ENCODE results near the gene BSND.
A peak's percentile ranks its signal among the peaks of the same experiment; 100 is the strongest.

BSND gene

GRCh38 chr1:54977533-54978297 is 21.0 kb upstream of the BSND start:
- no peak for DNase-seq

- DNase-seq = no peak
These were observed 20.0 kb upstream of the BSND start for GRCh38 chr1:54978528-54979326.

GRCh38 chr1:54979327-54979891 is 19.3 kb upstream of the BSND start:
- no peak for DNase-seq

- DNase-seq = no peak
These were observed 18.6 kb upstream of the BSND start for GRCh38 chr1:54980046-54980527.

DNA sequence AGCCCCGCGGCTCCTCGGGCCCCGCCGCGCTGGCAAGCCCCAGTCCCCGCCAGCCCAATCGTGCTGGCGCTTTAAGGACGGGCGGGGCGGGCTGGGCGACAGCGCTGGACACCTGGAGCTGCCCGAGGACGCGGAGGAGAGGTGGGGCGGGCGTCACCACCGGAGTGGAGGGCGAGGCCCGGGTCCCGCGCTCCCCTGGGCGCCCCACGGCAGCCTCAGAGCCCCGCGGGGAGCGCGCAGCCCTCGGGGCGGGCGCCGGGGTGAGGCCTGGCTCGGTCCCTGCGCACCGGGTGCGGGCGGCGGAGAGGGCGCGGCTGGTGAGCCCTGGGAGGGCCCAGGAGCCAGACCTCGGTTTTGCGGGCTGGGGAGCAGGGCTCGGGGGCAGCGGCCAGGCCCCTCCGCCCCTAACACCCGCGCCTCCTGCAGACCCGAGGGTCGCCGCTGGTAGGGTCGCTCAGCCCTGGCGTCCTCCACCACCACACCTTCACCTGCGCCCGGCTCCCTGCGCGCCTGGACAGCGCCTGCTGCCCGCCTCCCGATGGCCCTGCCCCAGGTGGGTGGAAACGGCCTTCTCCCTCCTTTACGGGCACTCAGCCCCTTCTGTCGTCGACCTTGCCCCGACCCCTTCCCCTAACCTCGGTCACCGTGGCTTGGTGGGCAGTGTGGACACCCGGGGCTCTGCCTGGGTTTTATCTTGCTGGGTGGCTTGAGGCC is 18.0 kb upstream of the BSND start, which contains the start of gene TMEM61:
Gene TMEM61, plus strand, starts transcription at position 101 of the 714 bp plus-strand sequence. Its CDS starts 438 bp downstream, at position 539.
- DNase-seq = no peak

GRCh38 chr1:54981466-54981865 is 17.3 kb upstream of the BSND start:
- no peak for DNase-seq

- no peak for DNase-seq
These were observed 16.0 kb upstream of the BSND start for GRCh38 chr1:54982739-54983138.

DNA sequence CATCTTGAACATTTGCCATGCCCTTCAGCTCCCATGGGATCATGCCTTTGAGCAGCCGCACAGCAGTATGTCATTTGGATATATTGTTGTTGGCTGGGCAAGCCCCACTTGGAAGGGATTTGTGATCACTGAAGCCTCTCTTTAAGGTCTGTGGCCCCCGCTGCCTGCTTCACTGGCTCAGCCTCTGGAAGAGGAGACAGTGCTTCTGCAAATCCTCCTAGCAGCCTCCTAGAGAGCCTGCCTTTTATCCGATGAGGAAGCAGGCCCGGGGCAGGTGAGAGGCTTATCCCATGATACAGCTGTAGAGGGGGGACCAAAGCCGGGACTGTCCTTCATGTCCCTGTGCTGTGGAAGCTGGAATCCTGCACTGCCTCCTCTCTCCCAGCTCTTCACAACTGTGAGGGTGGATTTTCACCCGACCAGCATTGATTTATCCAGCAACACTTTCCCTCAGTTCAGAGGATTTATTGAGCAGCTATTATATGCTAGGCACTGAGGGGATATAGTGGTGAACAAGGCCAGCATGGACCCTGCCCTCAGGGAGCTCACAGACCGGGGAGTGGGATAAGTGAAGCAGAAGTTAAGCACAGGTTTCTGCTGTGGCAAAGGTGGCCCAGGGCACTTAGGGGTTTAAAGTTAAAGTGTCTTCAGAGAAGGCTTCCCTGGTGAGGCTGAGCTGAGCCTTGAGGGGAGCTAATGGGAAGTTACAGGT is 14.4 kb upstream of the BSND start:
- DNase-seq = no peak

- no peak for DNase-seq
These were observed 13.2 kb upstream of the BSND start for GRCh38 chr1:54985556-54985955.

DNA sequence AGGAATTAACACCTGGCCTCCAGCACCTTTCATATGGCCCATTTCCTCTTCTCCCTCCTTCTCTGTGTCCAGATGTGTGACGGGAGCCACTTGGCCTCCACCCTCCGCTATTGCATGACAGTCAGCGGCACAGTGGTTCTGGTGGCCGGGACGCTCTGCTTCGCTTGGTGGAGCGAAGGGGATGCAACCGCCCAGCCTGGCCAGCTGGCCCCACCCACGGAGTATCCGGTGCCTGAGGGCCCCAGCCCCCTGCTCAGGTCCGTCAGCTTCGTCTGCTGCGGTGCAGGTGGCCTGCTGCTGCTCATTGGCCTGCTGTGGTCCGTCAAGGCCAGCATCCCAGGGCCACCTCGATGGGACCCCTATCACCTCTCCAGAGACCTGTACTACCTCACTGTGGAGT is 12.7 kb upstream of the BSND start:
- no peak for DNase-seq

DNA sequence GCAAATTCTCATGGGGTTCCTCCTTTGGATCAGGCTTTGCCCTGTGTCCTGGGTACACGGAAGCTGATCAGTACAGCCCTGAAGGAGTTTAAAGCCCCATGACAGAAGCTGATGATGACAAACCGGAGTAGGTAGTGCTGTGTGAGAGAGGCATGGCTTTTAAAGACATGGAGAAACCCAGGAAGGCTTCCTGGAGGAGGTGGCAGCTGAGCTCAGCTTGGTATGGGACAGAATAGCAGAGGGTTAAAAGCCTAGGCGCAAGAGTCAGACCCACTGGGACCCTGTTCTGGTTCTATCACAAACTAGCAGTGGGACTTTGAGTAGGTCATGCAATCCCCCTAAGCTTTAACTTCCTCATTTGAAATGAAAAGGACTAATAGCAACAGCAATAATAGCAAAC is 12.2 kb upstream of the BSND start:
- DNase-seq = no peak

- DNase-seq = peak; percentile 77
These were observed 11.3 kb upstream of the BSND start for GRCh38 chr1:54987427-54987826.

GRCh38 chr1:54987919-54988705 is 10.6 kb upstream of the BSND start:
- peak; percentile 80 for DNase-seq

- no peak for DNase-seq
These were observed 9.8 kb upstream of the BSND start for GRCh38 chr1:54988975-54989374.

DNA sequence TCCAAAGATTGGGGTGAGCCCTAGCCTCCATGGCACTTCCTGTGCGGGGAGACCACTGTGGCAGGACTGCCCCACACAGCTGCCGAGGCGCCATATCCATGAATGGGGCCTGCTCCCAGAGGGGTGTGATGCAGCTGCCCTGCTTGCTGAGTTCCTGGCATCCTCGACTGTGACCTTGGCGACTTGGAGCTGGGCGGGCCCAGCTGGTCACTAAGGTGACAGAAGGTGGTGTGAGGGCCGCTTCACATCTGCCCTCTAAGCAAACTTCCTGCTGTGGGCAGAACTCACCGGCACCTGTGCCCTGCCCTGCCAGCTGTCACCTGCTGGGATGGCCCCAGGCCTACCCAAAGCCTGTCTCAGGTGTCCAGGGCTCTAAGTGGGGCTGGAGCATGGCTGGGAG is 9.3 kb upstream of the BSND start:
- DNase-seq = no peak

DNA sequence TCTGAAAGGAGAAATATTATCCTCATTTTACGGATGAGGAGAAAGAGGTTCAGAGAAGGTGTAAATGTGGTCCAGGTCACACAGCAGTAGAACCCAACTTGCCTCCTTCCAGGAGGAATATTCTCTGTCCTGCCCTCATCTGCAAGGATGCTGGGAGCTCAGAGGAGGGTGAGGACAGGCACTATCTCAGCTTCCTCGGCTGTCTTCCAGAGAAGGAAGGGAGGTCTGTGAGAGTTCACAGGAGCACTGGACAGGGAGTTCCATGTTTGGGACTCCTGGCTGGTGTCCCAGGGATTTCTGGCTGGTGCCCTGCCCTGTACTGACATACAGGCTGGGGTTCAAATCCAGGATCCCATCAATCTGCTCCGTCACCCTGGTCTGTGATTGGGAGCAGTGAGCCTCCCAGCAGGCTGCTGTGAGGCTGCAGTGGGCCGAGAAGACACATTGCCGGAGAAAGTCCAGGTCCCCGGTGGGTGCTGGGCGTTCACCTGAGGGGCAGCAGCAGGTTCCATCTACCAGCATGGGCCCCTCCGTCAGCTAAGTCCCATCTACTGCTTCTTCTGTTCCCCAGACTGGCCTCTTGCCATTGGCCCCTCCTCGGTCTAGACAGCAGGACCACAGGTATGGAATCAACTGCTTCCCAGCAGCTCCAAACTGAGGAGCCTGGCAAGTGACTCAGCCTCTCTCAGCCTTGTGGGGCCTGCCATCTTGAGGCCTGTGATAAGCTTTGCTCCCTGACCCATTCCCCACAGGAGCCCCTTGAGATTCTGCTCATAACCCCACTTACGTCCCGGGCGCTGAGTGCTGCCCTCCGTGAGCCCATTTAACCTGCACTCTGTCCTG is 8.5 kb upstream of the BSND start:
- no peak for DNase-seq

- no peak for DNase-seq
These were observed 7.8 kb upstream of the BSND start for GRCh38 chr1:54990916-54991315.

GRCh38 chr1:54991939-54992338 is 6.8 kb upstream of the BSND start:
- DNase-seq = no peak

- no peak for DNase-seq
These were observed 5.6 kb upstream of the BSND start for GRCh38 chr1:54993140-54993539.

DNA sequence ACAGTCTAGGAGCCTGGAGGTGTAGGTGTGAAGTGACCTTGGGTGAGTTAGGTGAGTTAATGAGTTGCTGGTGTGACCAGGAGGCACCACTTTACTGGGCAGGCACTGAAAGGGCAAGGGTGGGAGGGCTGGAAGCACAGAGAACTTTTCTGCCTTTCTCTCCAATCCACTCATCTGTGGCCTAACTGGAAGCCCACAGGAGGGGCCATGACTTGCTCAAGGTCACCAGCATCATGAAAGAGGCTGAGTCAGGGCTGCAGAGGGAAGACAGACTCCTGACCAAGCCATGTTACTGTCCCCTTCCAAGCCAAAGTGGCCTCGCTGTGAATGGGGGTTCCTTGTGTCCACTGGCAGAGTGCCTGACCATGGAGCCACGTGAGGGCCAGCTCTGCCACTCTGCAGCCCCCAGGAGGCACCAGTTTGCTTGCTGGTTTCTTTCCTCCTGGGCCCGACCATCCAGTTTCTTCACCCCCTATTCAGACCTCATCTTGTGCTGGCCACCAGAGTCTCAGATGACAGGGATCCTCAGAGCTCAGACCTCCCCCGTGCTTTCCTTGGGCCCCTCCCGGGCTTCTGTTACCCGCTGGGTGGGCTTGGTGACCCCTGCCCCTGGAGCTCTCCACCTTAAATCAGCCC is 4.3 kb upstream of the BSND start:
- DNase-seq = no peak
